A204.1 (cell line): ENCODE results near the gene ZNF716.
"Not testable (repeated sequence)": the region's sequence is repeated elsewhere in the genome, so short reads cannot be mapped to it uniquely, and the experiment has no call there.

Experiments used
- FAIRE-seq: peaks from 2 replicates; lab custom pipeline; 2012; peaks lifted over from hg19 to GRCh38; lab: Jason Lieb, UNC

The ZNF716 gene

DNA sequence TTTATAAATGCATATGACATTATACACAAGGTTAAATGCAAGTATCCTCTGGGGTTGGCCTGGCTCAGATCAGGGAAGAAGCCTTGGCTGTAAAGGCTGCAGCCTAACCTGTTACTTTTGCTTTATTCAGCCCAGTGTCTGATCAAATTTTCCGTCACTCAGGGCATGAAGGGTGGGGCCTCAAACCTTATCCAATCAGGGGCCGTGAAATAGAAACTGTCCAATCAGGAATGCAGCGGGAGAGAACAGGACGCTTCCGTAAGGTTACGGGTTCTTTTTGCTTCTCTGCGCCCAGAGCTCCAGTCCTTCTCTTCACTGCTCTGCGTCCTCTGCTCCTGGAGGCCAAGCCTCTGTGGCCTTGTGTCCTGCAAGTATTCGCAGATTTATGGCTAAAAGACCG lies at the start of gene ZNF716:
Gene ZNF716 (plus strand): TSS at position 274 of the 400 bp plus-strand sequence. CDS start 112 bp downstream, at position 386.
- no peak for FAIRE-seq

DNA sequence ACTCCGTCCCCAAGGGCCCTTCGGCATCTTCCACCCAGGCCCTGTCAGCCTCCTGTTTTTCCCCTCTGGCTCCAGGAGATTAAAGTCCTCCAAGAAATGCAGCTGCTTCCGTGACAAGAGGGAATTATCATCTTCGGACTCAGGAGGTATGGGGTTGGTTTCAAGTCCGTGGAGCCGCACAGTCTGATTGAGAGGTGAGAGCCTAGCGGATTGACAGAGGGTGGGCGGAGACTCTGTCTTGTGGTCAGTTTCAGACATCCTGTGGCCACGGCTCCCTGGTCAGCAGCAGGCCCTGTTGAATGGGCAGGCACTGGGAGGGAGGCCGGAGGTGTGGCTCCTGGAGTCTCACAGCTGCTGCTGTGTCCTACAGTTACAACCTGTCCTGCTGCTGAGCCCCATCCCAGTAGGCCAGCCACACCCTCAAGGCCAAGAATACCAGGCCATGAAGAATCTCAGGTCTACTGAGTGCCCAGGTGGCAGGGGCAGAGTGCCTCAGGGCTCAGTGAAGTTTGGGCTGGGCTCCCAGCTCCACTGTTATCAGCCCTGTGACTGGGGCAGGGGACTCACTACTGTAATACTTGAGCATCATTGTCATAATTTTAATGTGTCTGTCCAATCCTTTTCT lies 49.3 kb upstream of the ZNF716 start:
- no peak for FAIRE-seq

DNA sequence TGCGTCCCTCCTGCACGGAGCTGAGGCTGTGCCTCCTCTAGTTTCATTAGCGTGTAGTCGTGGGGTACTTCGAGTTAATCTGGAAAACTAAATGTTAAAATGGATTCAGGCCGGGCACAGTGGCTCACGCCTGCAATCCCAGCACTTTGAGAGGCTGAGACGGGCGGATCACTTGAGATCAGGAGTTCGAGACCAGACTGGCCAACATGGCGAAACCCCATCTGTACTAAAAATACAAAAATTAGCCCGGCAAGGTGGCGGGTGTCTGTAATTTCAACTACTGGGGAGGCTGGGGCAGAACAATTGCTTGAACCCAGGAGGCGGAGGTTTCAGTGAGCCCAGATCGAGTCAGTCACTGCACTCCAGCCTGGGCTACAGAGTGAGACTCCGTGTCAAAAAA lies 46.9 kb upstream of the ZNF716 start:
- FAIRE-seq, result not testable (repeated sequence)

DNA sequence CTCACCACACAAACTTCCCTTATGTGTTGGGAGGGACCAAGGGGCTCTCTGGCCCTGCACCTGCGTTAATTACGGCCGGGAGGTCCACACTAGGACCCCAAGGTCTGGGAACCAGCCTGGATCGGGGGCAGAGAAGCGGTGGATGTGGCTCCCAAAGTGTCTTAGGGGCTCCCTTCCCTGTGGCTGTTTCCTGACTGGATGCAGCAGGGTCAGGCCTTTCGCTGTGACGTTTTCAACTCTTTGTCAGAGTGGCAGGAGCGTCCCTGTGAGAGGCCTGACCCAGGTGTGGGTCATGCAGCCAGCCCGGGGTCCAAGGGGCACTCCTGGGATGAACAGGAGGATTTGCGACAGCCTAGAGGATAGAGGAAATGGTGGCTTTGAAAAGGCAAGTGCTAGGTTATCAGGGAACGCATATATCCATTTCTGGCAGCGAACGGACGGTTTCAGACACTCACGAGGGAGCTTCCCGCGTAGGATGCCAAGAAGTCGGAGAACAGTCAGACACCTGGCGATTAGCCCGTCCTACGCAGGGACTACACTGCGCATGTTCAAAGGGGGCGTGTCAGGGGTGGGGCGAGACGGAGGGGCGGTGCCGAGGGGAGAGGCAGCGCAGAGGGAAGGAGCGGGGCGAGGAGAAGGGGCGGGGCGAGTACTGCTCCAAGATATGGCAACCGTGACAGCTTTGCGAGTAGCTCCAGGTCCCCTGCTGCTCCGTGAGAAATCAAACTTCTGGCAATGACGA lies 46.2 kb upstream of the ZNF716 start:
- peak; percentile 41 for FAIRE-seq

DNA sequence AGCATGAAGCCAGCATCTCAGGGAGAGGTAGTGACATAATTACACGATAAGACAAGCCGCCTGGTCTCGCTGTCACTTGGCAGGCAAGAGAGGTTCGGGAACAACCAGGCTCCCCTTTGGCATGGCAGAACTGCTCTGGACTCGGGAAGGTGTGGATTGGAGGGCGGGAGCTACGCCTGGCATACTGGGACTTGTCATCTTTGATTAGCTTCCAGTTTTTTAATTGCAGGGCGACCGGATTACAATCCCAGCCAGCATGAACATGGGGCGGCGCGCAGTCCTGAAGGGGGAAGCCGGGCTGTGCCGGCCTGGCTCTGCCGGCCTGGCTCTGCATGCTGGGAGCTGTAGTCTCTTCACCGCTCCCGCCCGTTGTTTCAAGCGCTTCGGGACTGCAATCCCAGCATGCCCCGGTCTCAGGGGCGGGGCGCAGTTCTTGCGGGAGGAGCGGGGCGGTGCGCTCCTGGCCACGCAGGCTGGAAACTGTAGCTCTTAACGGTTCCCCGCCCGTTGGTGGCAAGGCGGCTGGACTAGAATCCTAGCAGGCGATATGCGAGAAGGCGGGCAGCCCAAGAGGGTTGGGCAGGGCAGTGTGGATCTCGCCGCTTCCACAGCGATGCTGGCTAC lies 45.5 kb upstream of the ZNF716 start:
- peak; percentile 41 for FAIRE-seq

DNA sequence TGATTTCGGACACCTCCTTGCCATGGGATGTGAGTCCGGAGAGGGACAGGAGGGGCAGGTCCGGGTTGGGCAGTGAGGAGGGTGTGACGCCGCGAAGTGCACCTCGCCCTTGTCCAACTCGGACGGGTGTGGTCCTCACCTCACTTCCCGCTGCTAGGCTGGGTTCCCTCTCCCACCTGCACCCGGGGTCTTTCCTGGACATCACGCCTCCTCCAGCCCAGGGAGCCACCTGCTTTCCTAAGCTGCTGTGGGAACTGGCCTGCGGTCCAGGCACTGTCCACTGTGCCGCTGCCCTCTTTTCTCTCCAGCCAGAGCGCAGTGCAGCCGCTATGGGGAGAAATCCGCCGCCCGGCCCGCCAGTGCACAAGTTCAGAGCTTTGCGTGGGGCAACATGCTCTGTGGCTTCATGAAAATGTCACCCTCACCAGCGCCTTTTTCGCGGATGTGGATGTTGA lies 45.0 kb upstream of the ZNF716 start:
- FAIRE-seq, result no peak

DNA sequence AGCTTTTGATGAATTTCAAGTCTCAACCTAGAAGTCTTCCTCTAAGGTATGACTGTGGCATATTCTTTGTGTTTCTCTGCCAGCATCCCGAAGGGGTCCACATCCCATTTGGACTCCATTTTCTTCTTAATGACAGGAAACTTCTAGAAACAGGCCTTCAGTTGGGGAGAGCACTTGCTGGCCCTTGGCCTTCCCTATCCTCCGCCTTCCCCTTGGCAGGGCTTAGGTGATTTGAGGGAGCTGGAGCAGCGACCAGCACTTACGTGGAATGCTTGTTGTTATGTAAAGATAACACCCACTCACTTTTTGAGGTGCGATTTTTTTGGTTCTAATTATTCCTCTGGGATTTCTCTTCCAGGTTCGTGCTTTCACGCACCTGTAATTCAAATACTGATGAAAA lies 42.9 kb upstream of the ZNF716 start:
- no peak for FAIRE-seq

DNA sequence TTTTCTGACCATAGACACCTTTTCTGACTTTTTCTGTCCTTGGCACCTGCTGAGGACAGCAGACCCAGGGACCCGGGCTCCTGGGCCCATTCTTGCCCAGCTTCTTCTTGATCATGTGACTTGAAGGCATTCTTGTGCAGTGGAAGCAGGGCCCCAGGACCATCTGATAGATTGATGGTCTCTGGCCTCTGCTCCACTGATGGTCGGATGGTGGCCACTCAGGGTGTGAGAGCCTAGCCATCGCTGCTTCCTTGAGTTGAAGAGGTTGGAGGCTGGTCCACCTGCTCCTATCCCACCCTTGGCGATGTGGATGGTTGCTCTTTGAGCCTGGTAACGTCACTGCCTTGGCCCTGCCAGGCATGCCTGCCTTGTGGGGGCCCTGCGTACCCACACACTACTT lies 37.8 kb upstream of the ZNF716 start:
- FAIRE-seq, result no peak

DNA sequence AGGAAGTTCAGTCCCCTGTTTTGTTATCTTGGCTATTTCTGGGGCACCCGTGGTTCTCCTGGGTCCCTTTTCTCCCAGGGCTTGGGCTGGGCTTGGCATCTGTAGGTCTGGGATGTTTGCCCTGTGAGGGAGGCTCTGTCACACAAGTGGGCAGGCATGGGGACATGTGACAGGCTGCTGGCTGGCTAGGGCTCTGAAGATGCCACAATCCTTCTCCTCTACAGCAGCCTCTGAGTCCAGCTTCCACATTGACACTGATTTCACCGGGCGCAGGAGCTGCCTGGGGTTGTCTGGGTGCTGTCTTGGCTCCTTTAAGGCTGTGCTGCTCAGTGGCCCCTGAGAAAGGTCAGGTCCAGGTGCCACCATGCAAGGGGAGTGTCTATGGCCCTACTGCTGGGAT lies 37.4 kb upstream of the ZNF716 start:
- no peak for FAIRE-seq

DNA sequence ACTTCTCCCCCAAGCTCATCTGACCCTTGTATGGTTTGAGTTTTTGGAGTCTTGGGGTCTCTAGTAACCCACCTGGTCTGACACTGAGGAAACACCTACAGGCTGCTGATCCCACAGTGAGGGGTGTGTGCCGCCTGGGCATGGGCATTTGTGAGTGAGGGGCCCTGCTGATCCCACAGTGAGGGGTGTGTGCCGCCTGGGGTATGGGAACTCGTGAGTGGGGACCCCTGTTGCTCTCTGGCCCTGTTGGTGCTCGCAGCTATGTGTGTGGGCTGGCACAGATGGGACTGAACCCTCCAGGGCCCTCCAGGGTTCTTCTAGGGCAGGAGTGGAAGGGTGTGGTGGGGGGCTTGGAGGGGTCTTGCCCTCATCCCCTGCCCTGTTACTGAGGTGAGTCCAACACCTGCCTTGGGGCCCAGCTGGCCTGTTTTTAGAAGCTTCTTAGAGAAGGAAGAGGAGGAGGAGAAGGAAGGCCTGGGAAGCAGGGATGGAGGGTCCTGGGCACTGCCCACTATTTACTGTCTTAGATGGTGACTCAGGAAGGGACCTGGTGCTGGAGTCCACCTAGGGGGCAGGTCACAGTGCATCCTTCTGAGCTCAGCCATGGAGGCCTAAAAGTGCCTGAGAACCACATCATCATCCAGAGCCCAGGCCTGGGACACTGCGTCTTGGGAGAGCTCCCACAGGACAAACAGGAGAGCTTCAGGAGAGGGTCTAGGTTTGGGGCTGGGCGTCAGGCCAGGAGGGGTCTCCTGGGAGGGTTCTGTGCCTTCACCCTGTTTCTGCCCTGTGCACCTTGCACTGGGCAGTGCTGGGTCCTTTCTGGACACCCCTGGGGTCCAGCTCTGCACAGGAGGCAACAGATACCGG lies 36.2 kb upstream of the ZNF716 start:
- FAIRE-seq, result no peak

DNA sequence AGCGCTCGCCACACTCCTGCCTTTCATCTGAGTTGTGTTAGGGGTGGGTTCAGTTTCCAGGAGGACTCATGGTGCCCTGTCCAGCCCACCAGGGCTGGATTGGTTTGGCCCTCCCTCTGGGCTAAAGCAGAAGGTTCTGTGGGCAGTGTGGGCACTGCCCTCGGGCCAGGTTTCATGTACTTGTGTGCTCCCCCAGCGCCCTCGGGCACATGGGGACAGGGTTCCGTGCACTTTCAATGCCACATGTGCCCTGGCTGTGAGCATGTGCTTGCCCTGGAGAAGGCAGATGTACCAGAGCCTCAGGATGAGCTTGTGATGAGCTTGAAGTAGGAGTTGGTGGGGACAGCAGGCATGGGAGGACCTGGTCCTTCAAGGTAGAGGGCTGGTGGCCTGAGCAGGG lies 35.6 kb upstream of the ZNF716 start:
- FAIRE-seq, result no peak

DNA sequence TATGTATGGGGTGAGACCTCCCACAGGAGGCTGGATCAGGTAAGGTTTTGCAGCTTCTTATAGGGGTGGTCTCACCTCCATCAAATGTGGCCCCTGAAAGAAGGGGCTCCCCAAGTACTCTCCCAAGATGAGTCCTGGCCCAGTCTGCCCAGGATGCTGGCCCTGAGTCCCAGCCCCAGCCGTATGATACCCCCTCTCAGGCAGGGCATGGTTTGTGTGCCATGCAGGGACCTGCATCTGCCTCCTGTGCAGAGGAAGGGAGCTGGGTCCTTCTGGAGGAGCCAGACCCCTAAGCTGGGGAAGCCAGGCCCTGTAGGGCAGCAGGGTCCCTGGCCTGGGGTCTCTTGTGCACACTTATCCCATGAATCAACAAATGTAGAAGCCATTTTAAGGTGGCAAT lies 35.1 kb upstream of the ZNF716 start:
- no peak for FAIRE-seq

DNA sequence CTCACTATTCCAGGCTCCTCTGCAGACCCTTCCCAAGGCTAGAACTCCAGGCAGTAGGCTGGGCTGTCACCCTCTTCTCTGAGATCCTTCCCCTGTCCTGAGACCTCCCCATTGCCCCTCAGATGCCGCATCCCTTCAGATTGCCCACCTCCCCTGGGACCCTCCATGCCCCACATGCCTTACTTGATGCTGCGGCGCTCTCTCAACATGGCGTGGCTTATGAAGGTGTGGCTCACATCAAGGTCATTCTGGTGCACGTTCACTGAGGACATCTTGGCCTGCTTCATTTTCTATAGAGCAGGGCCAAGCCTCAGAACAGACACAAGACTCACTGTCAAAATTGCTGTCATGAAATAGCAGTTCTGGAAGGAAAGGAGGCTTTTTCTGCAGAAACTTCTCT lies 34.7 kb upstream of the ZNF716 start:
- no peak for FAIRE-seq

DNA sequence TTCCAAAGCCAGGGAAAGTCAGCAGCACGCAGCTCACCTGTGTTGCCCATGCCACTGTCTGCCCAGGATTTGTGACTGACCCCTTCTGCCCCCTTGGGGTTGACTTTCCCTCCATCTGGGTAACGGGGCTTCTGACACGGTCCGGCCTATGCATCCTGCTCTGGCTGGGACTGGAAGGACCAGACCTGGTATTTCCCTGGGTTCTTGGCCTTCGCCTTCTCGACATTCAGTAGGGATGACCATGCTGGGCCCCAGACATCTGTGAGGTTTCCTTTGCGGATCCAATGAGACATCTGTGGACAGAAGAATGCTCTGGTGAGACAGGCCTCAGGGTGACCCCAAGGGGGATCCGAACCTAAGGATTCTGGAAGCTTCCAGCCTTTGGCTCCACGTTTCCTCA lies 34.2 kb upstream of the ZNF716 start:
- no peak for FAIRE-seq

DNA sequence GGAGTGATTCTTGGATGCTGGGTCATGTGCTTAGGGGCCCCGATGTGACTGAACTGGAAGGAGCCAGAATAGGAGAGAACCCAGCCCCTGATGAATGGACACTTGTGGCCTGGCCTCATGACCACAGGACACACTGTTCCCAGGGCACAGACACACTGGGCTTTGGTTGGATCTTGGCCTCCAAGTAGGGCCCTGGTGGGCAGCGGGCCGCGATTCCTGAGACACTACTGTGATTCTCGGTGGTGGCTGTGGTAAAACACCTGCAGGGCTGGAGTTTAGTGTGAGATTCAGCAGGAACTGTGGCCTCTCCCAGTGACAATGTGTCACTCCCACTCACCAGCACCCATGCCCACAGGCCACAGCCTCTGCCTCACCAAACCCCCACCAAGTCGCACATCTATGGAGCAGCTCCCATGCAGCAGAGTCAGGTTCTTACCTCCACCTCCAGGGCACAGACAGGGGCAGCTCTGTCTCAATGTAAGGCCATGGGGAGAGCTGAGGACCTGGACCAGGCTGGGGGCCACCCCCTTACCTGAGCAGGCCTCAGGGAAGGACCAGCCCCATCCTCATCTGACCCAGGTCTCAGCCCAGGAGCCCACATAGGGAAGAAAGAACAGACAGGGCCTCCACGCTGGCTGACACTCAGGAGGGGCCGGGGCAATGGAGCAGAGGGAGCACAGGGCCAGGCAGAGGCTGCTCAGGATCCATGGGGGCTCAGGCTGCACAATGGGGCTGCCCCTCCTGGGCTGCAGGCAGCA lies 33.2 kb upstream of the ZNF716 start:
- no peak for FAIRE-seq

DNA sequence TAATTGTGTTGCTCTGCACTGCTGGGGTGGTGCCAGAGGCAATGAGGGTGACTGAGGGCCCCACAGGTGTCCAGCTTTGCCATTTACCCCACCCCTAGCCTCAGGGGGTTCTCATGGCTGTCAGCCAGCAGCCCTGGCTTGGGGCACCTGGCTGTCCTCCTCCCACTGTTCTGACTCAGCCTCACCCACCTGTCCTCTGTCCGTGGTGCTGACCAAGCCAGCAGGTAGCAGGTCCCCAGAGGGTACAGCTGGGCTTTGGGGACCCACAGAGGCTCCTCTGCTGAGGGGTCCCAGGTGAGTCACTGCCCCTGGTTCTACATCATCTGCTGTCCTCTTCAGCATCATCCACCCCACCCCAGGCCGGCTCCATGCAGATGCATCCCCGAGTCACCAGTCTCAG lies 32.2 kb upstream of the ZNF716 start:
- FAIRE-seq, result no peak

DNA sequence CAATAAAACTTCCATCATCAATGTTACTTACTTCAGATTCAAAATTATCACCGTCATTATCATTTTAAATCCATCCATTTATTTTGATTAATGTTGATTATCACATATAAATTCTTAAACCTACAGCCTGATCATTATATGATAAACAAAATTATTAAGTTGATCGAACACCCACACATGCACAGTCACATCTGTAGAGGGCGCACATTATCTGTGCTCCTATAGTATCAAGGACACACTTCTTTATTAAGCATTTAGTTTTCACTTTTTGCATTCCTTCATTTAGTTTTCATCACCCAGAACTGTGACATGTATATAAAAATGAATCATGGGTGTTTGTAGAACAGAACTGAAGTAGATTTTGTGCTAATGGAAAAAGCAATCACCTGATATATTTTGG lies 26.2 kb upstream of the ZNF716 start:
- peak; percentile 21 for FAIRE-seq

DNA sequence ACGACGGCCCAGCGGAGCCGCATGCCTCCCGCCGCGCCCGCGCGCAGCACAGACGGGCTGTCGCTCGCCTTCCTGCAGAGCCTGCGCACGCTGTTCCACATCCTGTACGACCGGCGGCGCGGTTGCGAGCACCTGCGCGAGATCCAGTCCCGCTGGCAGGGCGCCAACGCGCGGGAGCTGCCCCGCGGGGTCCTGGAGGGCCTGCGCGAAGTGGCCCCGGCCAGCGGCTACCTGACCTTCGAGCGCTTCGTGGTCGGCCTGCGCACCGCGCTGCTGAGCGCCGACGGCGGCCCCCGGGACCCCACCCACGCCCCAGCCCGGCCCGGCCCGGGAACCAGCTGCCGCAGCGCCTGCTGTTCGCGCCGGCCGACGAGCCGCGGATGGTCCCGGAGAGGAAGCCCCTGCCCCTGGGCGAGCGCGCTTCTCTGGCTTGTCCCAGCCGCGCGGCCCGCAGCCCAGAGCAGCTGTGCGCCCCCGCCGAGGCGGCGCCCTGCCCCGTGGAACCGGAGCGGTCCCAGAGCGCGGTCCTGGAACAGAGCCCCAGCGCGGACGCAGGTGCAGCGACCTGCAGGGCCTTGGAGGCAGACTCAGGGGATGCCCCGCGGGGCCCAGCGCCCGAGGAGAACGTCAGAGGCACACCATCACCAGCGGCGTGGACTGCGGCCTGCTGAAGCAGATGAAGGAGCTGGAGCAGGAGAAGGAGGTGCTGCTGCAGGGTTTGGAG lies 25.3 kb upstream of the ZNF716 start:
- no peak for FAIRE-seq

DNA sequence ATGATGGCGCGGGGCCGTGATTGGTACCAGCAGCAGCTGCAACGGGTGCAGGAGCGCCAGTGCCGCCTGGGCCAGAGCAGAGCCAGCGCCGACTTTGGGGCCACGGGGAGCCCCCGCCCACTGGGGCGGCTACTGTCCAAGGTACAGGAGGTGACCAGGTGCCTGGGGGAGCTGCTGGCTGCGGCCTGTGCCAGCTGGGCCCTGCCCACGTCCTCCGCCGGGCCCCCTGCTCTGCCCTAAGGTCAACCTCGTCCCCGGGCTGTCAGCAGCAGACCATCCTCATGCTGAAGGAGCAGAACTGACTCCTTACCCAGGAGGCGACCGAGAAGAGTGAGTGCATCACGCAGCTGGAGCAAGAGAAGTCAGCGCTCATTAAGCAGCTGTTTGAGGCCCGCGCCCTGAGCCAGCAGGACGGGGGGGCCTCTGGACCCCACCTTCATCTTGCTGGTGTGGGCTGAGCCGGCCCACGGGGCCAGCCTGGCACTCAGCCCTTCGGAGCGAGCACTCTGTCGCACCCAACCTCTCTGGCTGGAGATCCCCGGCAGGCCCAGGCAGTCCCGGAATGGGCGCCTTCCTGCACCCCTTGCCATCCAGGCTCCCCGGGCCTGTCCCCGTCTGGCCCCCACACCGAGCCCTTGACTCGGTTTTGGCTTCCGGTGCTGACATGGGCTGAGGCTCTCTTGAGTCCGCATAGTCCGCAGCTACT lies 24.6 kb upstream of the ZNF716 start:
- no peak for FAIRE-seq

DNA sequence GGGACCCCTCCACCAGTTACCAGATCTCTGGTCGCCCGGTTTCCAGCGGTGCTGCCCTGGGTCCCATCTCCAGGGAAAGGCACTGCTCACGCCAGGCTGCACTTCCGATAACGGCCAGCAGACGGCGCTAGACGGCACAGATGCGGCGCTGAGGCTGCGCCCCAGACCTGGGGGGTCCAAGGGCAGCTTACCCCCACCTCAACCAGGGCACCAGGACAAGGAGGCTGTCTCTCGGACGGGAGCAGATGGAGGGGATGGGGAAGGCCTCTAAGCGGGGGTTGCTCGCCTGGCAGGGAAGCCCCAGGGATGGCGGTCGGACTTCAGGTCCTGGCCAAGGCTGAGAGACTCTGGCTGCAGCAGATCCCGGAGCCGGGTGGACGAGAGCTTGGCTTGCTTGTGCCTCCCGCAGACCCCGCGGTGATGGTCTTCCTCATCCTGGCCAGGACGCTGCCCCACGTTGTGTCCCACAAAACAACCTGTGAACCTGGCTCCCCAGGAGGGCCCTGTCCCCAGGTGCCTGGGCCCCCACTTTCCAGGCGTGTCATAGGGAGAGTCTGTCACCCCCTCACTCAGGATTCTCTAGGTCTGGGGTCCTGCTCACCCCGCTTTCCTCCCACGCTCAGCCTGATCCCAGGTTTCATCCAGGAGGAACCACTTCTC lies 23.9 kb upstream of the ZNF716 start:
- FAIRE-seq, result no peak
